HEK293T (cell line): ENCODE measurements around the gene RPTOR.

ENCODE experiments used
- ARNT ChIP-seq: fragments of 450-650 bp; IDR thresholded peaks from 2 replicates; pipeline ENCODE4 v1.6.1; 2017; ENCODE audit warnings: mild to moderate bottlenecking
- ELF4 ChIP-seq: fragments of 450-650 bp; IDR thresholded peaks from 2 replicates; pipeline ENCODE4 v1.6.1; 2017; ENCODE audit warnings: antibody characterized with exemption
- FOXK2 ChIP-seq: fragments of 450-650 bp; IDR thresholded peaks from 2 replicates; pipeline ENCODE4 v1.6.1; 2016; ENCODE audit warnings: mild to moderate bottlenecking
- SUZ12 ChIP-seq: fragments of 450-650 bp; IDR thresholded peaks from 2 replicates; pipeline ENCODE4 v1.6.1; 2016; ENCODE audit warnings: mild to moderate bottlenecking

GRCh38 chr17:80605326-80606066 lies 60.9 kb downstream of the RPTOR start:
- TF ChIP-seq FOXK2 (no peak), ARNT (no peak), ELF4 (no peak), SUZ12 (no peak)
